HG02938 (cell line): ENCODE results near the gene PLET1.

Experiments
- ATAC-seq: cut with Tn5 transposase; IDR thresholded peaks from one replicate; pipeline ENCODE4 v1.9.1; 2021; ENCODE audit warnings: mild to moderate bottlenecking, moderate library complexity; ENCODE audit not compliant: unreplicated experiment

The PLET1 gene

GRCh38 chr11:112248201-112248600, 12.5 kb downstream of the PLET1 start:
- no peak for ATAC-seq

- ATAC-seq = no peak
Measured at GRCh38 chr11:112247201-112247600, 13.5 kb downstream of the PLET1 start.

DNA sequence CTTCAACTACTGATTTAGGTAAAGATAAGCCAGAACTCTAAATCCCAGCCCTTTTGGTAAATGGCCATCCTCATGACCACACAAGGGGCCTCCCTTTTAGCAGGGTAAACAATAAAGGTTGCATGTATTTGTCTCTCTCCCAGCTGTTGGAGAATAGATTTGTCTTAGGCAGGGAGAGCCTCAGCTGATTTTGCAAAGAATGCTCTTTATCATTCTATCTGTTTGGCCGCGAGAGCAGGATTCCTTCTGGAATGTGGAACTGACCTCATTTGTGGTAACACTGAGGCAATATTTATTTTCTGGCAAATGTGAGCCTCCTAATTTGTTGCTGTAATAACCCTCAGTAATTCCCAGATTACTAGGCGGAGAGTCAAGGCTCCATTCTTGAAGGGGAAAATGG, 19.2 kb downstream of the PLET1 start:
- no peak for ATAC-seq

GRCh38 chr11:112238041-112238440, 22.6 kb downstream of the PLET1 start:
- no peak for ATAC-seq

GRCh38 chr11:112237451-112237850, 23.2 kb downstream of the PLET1 start:
- ATAC-seq = no peak

GRCh38 chr11:112235750-112236390, 24.8 kb downstream of the PLET1 start:
- ATAC-seq = no peak

DNA sequence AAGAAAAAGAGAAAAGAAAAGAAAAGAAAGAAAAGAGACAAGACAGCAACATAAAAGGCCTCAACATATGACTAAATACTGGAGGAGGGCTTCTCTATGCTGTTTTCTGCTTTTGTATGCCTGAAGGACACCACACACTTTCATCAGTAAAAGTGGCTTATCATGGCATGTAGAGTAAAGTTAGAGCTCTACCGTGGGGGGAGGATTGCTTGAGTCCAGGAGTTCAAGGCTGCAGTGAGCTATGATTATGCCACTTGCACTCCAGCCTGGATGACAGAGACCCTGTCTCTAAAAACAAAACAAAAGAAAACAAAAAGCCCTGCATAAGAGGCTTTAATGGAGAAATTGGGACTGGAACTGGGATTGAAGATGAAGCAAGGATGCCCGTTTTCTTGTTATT, 28.7 kb downstream of the PLET1 start:
- no peak for ATAC-seq

DNA sequence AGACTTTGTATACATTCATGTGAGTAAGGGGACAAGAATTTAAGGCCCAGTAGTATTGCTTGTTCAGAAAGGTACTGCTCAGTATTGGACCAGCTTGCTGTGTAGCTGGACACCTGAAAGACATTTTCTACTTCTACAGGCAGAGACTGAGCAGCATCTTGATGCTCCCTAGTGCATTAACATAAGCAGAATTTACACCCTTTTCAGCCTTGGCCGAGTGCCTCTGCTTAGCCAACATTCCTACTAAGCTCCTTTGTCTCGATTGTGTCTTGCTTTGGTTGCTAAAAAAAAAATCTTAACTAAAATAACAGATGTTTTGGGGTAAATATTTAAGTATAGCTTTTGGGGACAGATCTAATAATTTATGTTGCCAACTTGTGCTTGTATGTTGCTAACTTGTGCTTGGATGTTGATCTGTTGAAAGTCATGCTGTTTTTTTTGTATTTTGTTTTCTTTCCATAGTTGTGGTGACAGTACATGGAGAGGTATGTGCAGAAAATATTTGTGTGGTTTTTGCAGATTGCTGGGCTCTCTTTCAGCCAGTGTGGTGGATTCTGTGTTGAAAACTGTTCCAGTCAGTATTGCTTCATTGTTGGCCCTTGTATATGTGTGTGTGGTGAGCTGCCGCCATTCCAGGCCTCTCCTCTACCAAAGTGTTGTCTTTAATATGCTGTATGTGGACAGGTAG, 30.8 kb downstream of the PLET1 start:
- ATAC-seq = no peak

- no peak for ATAC-seq
Measured at GRCh38 chr11:112229159-112229558, 31.5 kb downstream of the PLET1 start.

- no peak for ATAC-seq
Measured at GRCh38 chr11:112228706-112229105, 32.0 kb downstream of the PLET1 start.

GRCh38 chr11:112227471-112227870, 33.2 kb downstream of the PLET1 start:
- no peak for ATAC-seq

- peak; percentile 56 for ATAC-seq
Measured at GRCh38 chr11:112226831-112227401, 33.7 kb downstream of the PLET1 start.

DNA sequence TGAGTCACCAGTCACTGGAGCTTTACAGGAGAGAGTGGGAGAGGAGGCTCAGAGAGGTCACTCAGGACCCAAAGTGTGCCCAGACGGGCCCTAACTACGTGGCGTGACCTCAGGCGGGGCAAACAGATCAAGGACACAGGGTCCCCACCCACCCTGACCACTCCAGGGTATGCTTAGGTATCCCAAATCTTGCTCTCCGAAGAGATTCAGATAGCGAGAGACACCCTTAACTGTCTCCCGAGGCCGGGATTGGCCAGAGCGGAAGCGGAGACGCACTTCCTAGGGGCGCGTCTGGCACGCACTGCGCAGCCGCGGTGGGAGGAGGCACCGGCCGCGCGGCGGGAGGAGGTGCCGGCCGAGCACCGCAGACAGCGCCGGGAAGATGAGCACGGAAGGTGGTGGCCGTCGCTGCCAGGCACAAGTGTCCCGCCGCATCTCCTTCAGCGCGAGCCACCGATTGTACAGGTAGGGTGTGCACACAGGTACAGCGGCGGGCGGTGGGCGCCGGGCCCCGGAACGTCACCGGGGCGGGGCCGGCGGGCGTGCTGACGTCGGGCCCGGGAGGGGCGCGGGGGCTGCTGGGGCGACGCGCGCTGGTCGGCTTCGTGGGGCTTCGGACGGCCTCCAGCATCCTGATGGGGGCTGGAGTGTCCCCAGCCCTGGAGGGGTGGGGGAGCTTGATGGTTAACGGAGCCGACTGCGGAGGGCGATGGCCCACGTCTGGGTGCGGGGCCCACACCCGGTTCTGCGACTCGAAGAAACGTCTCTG, 34.4 kb downstream of the PLET1 start, which contains the start of gene PTS:
TSS of gene PTS (plus strand) at position 367 of the 769 bp plus-strand sequence. CDS start at position 383, 16 bp downstream.
- peak; percentile 95 for ATAC-seq

DNA sequence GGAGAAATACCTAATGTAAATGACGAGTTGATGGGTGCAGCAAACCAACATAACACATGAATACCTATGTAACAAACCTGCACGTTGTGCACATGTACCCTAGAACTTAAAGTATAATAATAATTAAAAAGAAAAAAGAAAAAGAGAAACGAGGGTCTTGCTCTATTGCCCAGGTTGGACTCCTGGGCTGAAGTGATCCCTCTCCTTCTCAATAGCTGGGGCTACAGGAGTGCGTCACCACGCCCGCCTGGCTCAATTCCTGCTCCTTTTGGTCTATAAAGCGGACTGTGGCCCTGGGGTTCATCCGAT, 35.0 kb downstream of the PLET1 start:
- ATAC-seq = no peak

DNA sequence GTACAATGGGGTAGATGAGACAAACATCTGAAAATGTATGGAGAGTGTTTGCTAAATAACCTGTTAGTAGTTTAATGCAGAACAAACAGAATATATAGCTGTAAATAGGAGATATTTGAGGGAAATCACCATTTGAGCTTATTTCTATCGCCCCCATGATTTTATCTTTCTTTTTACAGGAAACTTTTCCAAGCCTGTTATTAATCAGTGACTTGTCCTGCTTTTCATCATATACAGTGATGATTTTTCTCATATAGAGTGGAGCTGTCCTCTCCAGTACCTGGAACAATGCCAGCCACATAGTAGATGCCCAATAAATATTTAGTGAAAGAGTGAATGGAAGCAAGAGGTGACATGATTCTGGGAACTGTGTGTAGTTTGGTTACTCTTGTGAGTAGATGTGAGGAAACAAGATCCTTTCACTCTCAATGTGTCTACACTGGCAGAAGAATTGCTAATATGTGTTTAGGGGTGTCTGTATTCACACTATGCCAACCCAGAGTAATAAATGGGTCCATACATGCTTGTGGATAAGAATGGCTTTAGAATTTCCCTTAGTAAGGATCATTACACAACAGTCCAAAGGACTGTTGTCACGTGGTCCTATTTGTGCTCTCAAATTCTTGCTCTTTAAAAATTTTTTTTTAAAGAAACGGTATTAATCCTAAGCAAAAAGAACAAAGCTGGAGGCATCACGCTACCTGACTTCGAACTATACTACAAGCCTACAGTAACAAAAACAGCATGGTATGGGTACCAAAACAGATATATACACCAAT, 36.7 kb downstream of the PLET1 start:
- ATAC-seq = no peak

- ATAC-seq = no peak
Measured at GRCh38 chr11:112223121-112223520, 37.5 kb downstream of the PLET1 start.

DNA sequence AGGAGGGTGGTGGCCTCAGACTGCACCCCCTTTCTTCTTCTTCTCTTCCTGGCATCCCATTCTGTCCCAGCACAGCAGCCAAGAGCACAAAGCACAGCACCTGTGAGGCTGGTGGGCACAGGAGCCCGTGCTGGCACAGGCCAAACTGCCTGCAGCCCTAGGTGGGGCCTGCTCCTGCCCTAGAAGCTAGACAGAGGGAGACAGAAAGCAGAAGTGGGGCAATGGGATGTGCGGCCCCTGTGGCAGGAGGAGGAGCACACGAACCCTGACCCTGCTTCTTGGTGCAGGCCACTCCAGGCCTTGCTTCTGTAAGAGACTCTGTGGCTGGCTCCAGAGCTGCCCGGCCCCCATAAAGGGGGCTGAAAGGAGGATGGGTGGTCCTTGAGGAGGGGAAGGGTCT, 38.4 kb downstream of the PLET1 start:
- no peak for ATAC-seq

GRCh38 chr11:112221274-112221835, 39.3 kb downstream of the PLET1 start:
- no peak for ATAC-seq

GRCh38 chr11:112219476-112220232, 41.0 kb downstream of the PLET1 start:
- peak; percentile 97 for ATAC-seq

DNA sequence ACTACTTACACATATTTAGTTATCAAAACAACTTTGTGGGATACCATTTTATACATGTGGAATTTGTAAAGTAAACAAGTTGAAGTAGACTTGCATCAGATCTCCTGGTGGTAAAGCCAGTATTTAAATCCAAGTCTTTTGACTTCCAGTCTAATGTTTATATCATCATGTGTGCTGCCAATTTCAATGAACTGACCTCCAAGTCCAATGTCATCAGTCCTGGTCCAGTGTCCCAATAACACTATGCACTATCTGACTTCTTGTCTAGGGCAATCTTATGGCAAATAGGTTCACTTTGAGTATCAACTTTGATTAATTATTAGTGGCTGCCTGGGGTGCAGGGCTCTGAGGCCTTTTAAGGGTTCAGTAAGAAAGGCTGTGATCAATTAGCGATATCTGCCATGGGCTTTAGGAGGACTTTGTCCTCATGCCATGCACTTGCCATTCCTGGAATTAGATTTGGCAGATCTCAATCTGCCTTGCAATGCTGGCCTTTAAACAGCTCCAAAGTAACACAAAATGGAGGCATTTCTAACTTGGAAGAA, 44.0 kb downstream of the PLET1 start:
- ATAC-seq = no peak
